NB4 (cell line): Measurements from ENCODE around the gene ARPP21.

Experiments
- DNase-seq: peaks from one replicate; pipeline ENCODE4 v3.0.0; 2010; ENCODE audit warnings: low read depth
- H3K4me3 ChIP-seq: one replicate; pipeline ENCODE4 v1.5.1; 2011; ENCODE audit warnings: mild to moderate bottlenecking, low read depth, low read length, moderate library complexity
- MAX ChIP-seq: IDR thresholded peaks from 2 replicates; pipeline ENCODE4 v1.6.1; 2011; ENCODE audit warnings: low read depth, low read length
- MYC ChIP-seq: IDR thresholded peaks from 2 replicates; pipeline ENCODE4 v1.6.1; 2011; ENCODE audit warnings: low read depth, low read length
- POLR2A ChIP-seq: IDR thresholded peaks from 2 replicates; pipeline ENCODE4 v1.6.1; 2011; ENCODE audit warnings: mild to moderate bottlenecking; ENCODE audit not compliant: insufficient read length; ENCODE audit errors: extremely low read depth
- TF ChIP-seq, protein P1 (sequence below): IDR thresholded peaks from one replicate; pipeline ENCODE4 v1.5.1; 2012; ENCODE audit warnings: low read depth, low read length

Gene ARPP21

DNA sequence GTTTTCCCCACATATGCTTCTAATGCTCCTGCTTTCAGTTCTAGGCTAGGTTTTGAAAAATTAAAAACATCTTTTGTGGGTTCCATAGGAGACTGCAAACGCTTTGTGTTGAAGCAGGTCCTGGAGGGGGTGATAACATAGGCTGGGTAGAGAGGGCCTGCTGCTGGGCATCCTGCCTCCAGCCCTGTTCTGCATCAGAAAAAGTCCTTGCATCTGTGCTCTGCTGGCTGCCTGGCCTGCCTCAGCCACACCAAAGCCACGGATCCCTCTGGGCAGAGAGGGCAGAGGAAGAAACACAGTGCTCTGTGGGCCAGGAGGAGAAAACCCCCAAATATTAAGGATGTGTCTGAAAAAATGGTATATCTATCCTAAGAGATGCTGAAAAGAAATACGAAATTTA, 3.9 kb upstream of the ARPP21 start:
- TF ChIP-seq, protein P1, sequence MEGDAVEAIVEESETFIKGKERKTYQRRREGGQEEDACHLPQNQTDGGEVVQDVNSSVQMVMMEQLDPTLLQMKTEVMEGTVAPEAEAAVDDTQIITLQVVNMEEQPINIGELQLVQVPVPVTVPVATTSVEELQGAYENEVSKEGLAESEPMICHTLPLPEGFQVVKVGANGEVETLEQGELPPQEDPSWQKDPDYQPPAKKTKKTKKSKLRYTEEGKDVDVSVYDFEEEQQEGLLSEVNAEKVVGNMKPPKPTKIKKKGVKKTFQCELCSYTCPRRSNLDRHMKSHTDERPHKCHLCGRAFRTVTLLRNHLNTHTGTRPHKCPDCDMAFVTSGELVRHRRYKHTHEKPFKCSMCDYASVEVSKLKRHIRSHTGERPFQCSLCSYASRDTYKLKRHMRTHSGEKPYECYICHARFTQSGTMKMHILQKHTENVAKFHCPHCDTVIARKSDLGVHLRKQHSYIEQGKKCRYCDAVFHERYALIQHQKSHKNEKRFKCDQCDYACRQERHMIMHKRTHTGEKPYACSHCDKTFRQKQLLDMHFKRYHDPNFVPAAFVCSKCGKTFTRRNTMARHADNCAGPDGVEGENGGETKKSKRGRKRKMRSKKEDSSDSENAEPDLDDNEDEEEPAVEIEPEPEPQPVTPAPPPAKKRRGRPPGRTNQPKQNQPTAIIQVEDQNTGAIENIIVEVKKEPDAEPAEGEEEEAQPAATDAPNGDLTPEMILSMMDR, result no peak
- TF ChIP-seq MAX (no peak), POLR2A (no peak), MYC (no peak)
- no peak for DNase-seq
- no peak overlapping the region for H3K4me3 ChIP-seq

GRCh38 chr3:35635926-35636683, 3.2 kb upstream of the ARPP21 start:
- DNase-seq, result no peak
- H3K4me3 ChIP-seq, result no peak overlapping the region
- no peak for TF ChIP-seq MYC
- no peak for TF ChIP-seq MAX
- TF ChIP-seq, protein P1, result no peak
- TF ChIP-seq POLR2A, result no peak

DNA sequence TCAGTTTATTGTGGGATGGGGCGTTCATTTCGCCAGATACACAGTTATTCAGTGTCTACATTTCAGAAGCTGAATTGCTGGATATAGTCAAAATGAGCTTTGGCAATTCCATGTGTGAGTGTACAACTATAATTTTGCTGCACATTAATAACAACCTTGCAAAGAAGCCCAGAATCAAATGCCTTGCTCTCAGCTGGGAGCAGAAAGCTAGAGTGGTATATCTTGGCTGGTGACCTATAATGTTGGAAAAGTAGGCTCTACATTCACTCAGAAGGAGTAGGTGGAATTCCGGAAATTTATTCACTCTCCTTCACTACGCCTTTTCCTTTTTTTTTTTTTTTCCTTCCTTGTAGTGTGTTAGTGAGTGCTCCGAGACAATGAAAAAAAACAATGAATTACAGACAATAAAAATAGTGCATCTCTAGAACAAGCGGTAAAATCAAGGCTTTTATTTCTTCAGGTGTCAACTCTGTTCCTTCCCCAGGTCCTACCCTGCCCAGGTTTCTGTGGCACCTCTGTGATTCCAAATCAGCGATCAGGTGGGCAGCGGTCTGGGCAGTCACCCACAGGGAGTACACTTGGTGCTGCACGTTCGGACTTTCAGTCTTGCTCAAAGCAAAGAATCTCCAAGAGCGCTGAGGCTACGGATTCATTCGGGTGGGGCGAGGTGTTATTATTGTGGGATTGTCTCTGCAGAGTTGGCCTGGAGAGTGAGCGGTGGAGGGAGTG, 910 bp upstream of the ARPP21 start:
- H3K4me3 ChIP-seq, result no peak overlapping the region
- no peak for DNase-seq
- TF ChIP-seq POLR2A, result no peak
- TF ChIP-seq MYC, result no peak
- no peak for TF ChIP-seq MAX
- TF ChIP-seq, protein P1, result no peak

DNA sequence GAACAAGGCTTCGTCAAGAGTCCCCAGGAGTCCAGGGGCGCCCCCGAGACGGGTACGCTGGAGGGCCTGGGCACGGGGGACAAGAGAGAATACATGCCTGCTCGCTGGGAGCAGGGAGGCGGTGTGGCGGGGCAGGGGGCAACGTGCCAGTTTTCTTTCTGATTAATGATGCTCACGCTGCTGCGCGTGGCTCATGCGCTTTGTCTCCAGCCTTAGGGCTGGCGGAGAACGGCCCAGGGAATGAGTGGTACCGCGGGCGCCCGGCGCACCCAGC, 408 bp upstream of the ARPP21 start:
- no peak for TF ChIP-seq MYC
- TF ChIP-seq MAX, result no peak
- no peak for TF ChIP-seq POLR2A
- TF ChIP-seq, protein P1, result no peak
- DNase-seq, result no peak
- H3K4me3 ChIP-seq, result no peak overlapping the region

GRCh38 chr3:35640190-35641165, 1.2 kb downstream of the ARPP21 start:
- TF ChIP-seq MYC (no peak), POLR2A (no peak), MAX (no peak)
- TF ChIP-seq, protein P1, result no peak
- no peak overlapping the region for H3K4me3 ChIP-seq
- no peak for DNase-seq
